Melanocyte of skin (primary cell): ENCODE measurements around the gene ANKRD49. TPM values are rescaled to one million over a fixed set of nuclear protein-coding genes. Genes with fewer than 3 reads are reported as not detected.

Source experiments
- small RNA-seq, 2 donors: library from RNA; depleted of rRNA; stranded (forward); fragments of <200 nt; gene quantifications; one replicate each; pipeline ENCODE3, GENCODE V24; 2012
- total RNA-seq, 2 donors: library from RNA; depleted of rRNA; stranded (reverse); fragments of >200 nt; gene quantifications; 2 replicates each; pipeline ENCODE4 v1.2.3, GENCODE V29; 2012

The ANKRD49 gene
- total RNA-seq = 10 to 100 TPM in 1 of 2 donors, 1 to 10 TPM in 1; 9.3 to 12.0 TPM

GRCh38 chr11:94493281-94494125 is at the start of gene ANKRD49, which contains the start of gene MRE11:
Gene ANKRD49, plus strand, starts transcription at chr11:94493984. Its CDS starts 2,710 bp downstream, at chr11:94496694.
Gene MRE11, minus strand, starts transcription at chr11:94493844. Its CDS starts 1,043 bp downstream, at chr11:94492801.

GRCh38 chr11:94511932-94512781 is 18.4 kb downstream of the ANKRD49 start, which contains the start of gene C11orf97:
Gene C11orf97, plus strand, starts transcription at chr11:94512461. Its CDS starts 68 bp downstream, at chr11:94512529.

GRCh38 chr11:94543695-94544645 is 50.2 kb downstream of the ANKRD49 start, which contains the start of gene FUT4:
Gene FUT4, plus strand, starts transcription at chr11:94543921. Its CDS starts 213 bp downstream, at chr11:94544134.

Small RNA genes within 50 kb of the gene (small RNA-seq; reads per million reads assigned to genes)
- gene MIR548L = 0.86 to 2.7 reads per million in 2 donors

Other genes with a start within 250 kb of the ANKRD49 start
- gene IZUMO1R, start 189.4 kb upstream of the ANKRD49 start, total RNA-seq = not detected
- gene GPR83, start 92.6 kb upstream of the ANKRD49 start, total RNA-seq = under 1 TPM in 1 of 2 donors, not detected in 1; under 0.01 TPM
- 10 to 100 TPM; 14.5 to 18.3 TPM for gene MRE11, start 140 bp upstream of the ANKRD49 start, total RNA-seq
- not detected for gene C11orf97, start 18.5 kb downstream of the ANKRD49 start, total RNA-seq
- 1 to 10 TPM; 3.3 to 6.2 TPM for gene FUT4, start 49.9 kb downstream of the ANKRD49 start, total RNA-seq
- gene PIWIL4, start 73.4 kb downstream of the ANKRD49 start, total RNA-seq = 1 to 10 TPM in 1 of 2 donors, under 1 TPM in 1; 0.67 to 1.0 TPM